MCF 10A (cell line): ENCODE measurements around the gene DIP2C. TPM values are rescaled to one million over a fixed set of nuclear protein-coding genes. Genes with fewer than 3 reads are reported as not detected.

Experiments used
- BruUV-seq: library from RNA; stranded (reverse); fragments of 400-500 nt; replicated peaks from 2 replicates; lab custom pipeline; 2021; lab: Mats Ljungman, UMichigan
- CTCF ChIA-PET: fragments of 300-600 bp; sonication (Branson Sonifier 250); formaldehyde crosslinking; extraction: SDS; loops from one replicate; lab custom pipeline; 2021; ENCODE audit warnings: antibody characterized with exemption, inconsistent platforms; lab: Yijun Ruan, JAX
- POLR2A ChIA-PET: fragments of 300-600, 350-650 bp; sonication (Branson Sonifier 250); formaldehyde crosslinking; extraction: SDS; loops from one replicate; lab custom pipeline; 2020; ENCODE audit warnings: antibody characterized with exemption, inconsistent platforms; lab: Yijun Ruan, JAX
- DNase-seq: peaks from one replicate; pipeline ENCODE4 v3.0.0-alpha.2; 2018; ENCODE audit not compliant: unreplicated experiment
- H3K27ac Mint-ChIP-seq: one replicate; pipeline ENCODE4 v1.8.0; 2022; ENCODE audit warnings: mild to moderate bottlenecking, low read depth, mixed read lengths; ENCODE audit not compliant: unreplicated experiment
- H3K27me3 Mint-ChIP-seq: one replicate; pipeline ENCODE4 v1.8.0; 2022; ENCODE audit warnings: mixed read lengths; ENCODE audit not compliant: insufficient read depth, unreplicated experiment
- H3K36me3 Mint-ChIP-seq: one replicate; pipeline ENCODE4 v1.8.0; 2022; ENCODE audit warnings: mild to moderate bottlenecking, moderate library complexity, mixed read lengths; ENCODE audit not compliant: insufficient read depth, unreplicated experiment
- H3K4me1 Mint-ChIP-seq: one replicate; pipeline ENCODE4 v1.8.0; 2022; ENCODE audit warnings: mixed read lengths; ENCODE audit not compliant: insufficient read depth, unreplicated experiment
- H3K4me3 Mint-ChIP-seq: one replicate; pipeline ENCODE4 v1.8.0; 2022; ENCODE audit warnings: mild to moderate bottlenecking, moderate library complexity, mixed read lengths; ENCODE audit not compliant: unreplicated experiment
- H3K9me3 Mint-ChIP-seq: one replicate; pipeline ENCODE4 v1.8.0; 2022; ENCODE audit warnings: mixed read lengths; ENCODE audit not compliant: unreplicated experiment
- intact Hi-C: fragments of 100-400 bp; cut with micrococcal nuclease; formaldehyde crosslinking; loops from 2 replicates; pipeline ENCODE4 v1.14.1; 2022
- total RNA-seq: library from RNA; stranded (reverse); gene quantifications from 2 replicates; pipeline ENCODE4 v1.2.3, GENCODE V29; 2022
- TF ChIP-seq, protein P1 (sequence below): fragments of 200-600 bp; IDR thresholded peaks from one replicate; pipeline ENCODE4 v1.8.0; 2022; ENCODE audit warnings: antibody characterized with exemption, mild to moderate bottlenecking; ENCODE audit not compliant: unreplicated experiment

Gene DIP2C
- total RNA-seq, 1 experiment from 2014 or later, result 0.37 TPM

- no TSS peak for BruUV-seq
- no peaks in the 10 kb centered on the region for H3K36me3 Mint-ChIP-seq
- no peaks in the 10 kb centered on the region for H3K9me3 Mint-ChIP-seq
- peaks cover 27% of the 10 kb centered on the region for H3K27me3 Mint-ChIP-seq
- no peak for DNase-seq
- CTCF ChIA-PET, result interaction anchor here (0.9 kb wide), 1 partner anchor 12 kb away, joined by 3 read pairs; no protein-coding TSS in a partner anchor
- POLR2A ChIA-PET, result no interaction called here
- H3K27ac Mint-ChIP-seq, result no peak overlapping the region
- no peaks in the 10 kb centered on the region for H3K4me1 Mint-ChIP-seq
- no peak overlapping the region for H3K4me3 Mint-ChIP-seq
- TF ChIP-seq, protein P1, sequence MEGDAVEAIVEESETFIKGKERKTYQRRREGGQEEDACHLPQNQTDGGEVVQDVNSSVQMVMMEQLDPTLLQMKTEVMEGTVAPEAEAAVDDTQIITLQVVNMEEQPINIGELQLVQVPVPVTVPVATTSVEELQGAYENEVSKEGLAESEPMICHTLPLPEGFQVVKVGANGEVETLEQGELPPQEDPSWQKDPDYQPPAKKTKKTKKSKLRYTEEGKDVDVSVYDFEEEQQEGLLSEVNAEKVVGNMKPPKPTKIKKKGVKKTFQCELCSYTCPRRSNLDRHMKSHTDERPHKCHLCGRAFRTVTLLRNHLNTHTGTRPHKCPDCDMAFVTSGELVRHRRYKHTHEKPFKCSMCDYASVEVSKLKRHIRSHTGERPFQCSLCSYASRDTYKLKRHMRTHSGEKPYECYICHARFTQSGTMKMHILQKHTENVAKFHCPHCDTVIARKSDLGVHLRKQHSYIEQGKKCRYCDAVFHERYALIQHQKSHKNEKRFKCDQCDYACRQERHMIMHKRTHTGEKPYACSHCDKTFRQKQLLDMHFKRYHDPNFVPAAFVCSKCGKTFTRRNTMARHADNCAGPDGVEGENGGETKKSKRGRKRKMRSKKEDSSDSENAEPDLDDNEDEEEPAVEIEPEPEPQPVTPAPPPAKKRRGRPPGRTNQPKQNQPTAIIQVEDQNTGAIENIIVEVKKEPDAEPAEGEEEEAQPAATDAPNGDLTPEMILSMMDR, result no peak
- intact Hi-C loops, result no loop called here
Measured at GRCh38 chr10:497898-498451, 191.5 kb downstream of the DIP2C start.

- CTCF ChIA-PET, result interaction anchor here (0.9 kb wide), 1 partner anchor 13 kb away, joined by 3 read pairs; no protein-coding TSS in a partner anchor
- Mint-ChIP-seq H3K27me3 (peaks cover 20% of the 10 kb centered on the region), H3K27ac (no peak overlapping the region)
Measured at GRCh38 chr10:497289-497688, 192.2 kb downstream of the DIP2C start.

GRCh38 chr10:494556-494955, 194.9 kb downstream of the DIP2C start:
- CTCF ChIA-PET, result interaction anchor here (1.4 kb wide), 1 partner anchor 17 kb away, joined by 4 read pairs; no protein-coding TSS in a partner anchor
- Mint-ChIP-seq H3K9me3 (no peaks in the 10 kb centered on the region), H3K27me3 (peaks cover 27% of the 10 kb centered on the region), H3K4me3 (no peak overlapping the region), H3K36me3 (no peaks in the 10 kb centered on the region), H3K27ac (no peak overlapping the region), H3K4me1 (no peaks in the 10 kb centered on the region)
- POLR2A ChIA-PET, result no interaction called here
- DNase-seq, result no peak
- BruUV-seq, result no TSS peak
- intact Hi-C loops, result no loop called here
- TF ChIP-seq, protein P1, result no peak

More at GRCh38 chr10:497289-497688, 192.2 kb downstream of the DIP2C start:
- no peak overlapping the region for H3K4me3 Mint-ChIP-seq
- POLR2A ChIA-PET, result no interaction called here
- H3K9me3 Mint-ChIP-seq, result no peaks in the 10 kb centered on the region
- no peaks in the 10 kb centered on the region for H3K36me3 Mint-ChIP-seq
- TF ChIP-seq, protein P1, result no peak
- intact Hi-C loops, result no loop called here
- no peaks in the 10 kb centered on the region for H3K4me1 Mint-ChIP-seq
- no peak for DNase-seq
- no TSS peak for BruUV-seq

DNA sequence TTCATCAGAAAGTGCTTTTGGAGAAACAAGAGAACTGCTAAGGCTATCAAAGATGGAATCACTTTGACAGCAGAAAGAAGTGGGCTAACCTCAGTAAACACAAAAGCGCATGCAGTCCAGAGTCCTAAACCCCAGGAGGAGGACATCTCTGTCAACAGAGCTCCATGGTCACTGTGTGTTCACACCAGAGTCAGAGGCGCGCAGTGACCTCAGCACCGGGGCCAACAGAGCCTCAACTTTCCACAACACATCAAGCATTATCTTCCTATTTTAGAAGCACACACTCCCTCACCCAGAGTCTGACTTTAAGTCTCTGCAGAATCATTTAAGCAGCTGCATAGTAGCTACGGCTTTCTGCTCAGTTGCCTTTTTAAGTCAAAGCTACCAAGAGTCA, 195.3 kb downstream of the DIP2C start:
- DNase-seq, result no peak
- no TSS peak for BruUV-seq

More for the DNA sequence above, 195.3 kb downstream of the DIP2C start:
- Mint-ChIP-seq H3K27ac (no peak overlapping the region), H3K4me1 (no peaks in the 10 kb centered on the region), H3K9me3 (no peaks in the 10 kb centered on the region), H3K27me3 (peaks cover 23% of the 10 kb centered on the region), H3K4me3 (no peak overlapping the region), H3K36me3 (no peaks in the 10 kb centered on the region)
- TF ChIP-seq, protein P1, result no peak
- ChIA-PET POLR2A (no interaction called here), CTCF (interaction anchor here (0.6 to 1.4 kb wide), 2 partner anchors 17 to 1596 kb away, joined by 3 to 4 read pairs; no protein-coding TSS in a partner anchor)
- intact Hi-C loops, result no loop called here
